Measurements from ENCODE around the gene NCOR1. TPM values are rescaled to one million over a fixed set of nuclear protein-coding genes. Genes with fewer than 3 reads are reported as not detected.

The NCOR1 gene
- total and polyA plus RNA-seq, 2 experiments from 2014 or later = 102 to 132 TPM

DNA sequence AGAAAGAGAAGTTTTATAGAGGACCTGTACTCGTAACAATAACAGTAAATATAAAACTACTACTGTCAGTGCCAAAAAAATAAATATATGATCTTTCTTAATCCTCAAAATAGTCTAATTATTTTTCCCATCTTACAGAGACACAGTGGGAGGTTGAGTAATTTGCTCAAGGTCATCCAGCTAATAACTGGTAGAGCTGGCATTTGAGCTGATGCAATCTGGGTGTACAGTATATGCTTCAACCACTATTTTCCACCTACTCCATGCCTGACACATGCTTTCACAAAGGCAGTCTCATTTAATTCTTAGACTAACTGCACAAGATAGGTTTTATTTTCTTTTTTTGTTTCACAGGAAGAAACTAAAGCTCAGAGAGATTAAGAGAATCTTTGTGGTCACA lies 35.3 kb upstream of the NCOR1 start (continued):
- TF ChIP-seq JUNB (IDR thresholded peaks at IDR 0.05; ENCODE audit: unreplicated experiment) = no peak

- H3K4me1 Mint-ChIP-seq = peaks cover 12% of the 10 kb centered on the region
- Histone ChIP-seq H3K27me3 (ENCODE audit: insufficient read depth) (no peaks in the 10 kb centered on the region), H3K27ac (ENCODE audit: low read depth) (no peak overlapping the region), H2AFZ (no peak overlapping the region), H3F3A (replicated peaks; ENCODE audit: low read depth) (no peaks in the 10 kb centered on the region), H3K4me3 (no peak overlapping the region), H3K4me2 (no peak overlapping the region), H3K4me1 (ENCODE audit: insufficient read depth) (peaks cover 10% of the 10 kb centered on the region), H3K36me3 (ENCODE audit: insufficient read depth) (no peaks in the 10 kb centered on the region), H4K20me1 (replicated peaks; ENCODE audit: insufficient read depth) (peaks cover 10% of the 10 kb centered on the region), H3K9me2 (ENCODE audit: insufficient read depth) (no peaks in the 10 kb centered on the region), H3K79me2 (replicated peaks; ENCODE audit: insufficient read depth) (0 out of 2 replicates have a peak, but pooled peaks cover 9% of the 10 kb centered on the region)
- TF ChIP-seq ZNF331 (CRISPR knock-in tag; IDR thresholded peaks at IDR 0.05; ENCODE audit: low read depth) = no peak
- TF ChIP-seq REST (IDR thresholded peaks at IDR 0.05; ENCODE audit: unreplicated experiment) = no peak
- no peak for TF ChIP-seq CREB1 (CRISPR knock-in tag; IDR thresholded peaks at IDR 0.05; ENCODE audit: low read depth)
- TF ChIP-seq EZH2 (IDR thresholded peaks at IDR 0.05; ENCODE audit: low read depth, unreplicated experiment) = no peak
- TF ChIP-seq STAT1 (IDR thresholded peaks at IDR 0.05; ENCODE audit: unreplicated experiment) = no peak
- no peak for TF ChIP-seq ZNF462 (CRISPR knock-in tag; IDR thresholded peaks at IDR 0.05)
- H3K9me3 Mint-ChIP-seq = no peaks in the 10 kb centered on the region; the same call in 2 of the 3 replicates
- peaks cover 3% of the 10 kb centered on the region for H3K27me3 Mint-ChIP-seq (ENCODE audit: insufficient read depth, low read depth, poor library complexity)
- DNase-seq (ENCODE audit: low spot score) = no peak
- no peak for ATAC-seq
- H3K36me3 Mint-ChIP-seq (ENCODE audit: low read depth) = peaks cover 10% of the 10 kb centered on the region; the same call in 2 of the 3 replicates
- H3K27ac Mint-ChIP-seq = no peak overlapping the region
- H3K4me3 Mint-ChIP-seq = no peak overlapping the region
Observed at GRCh38 chr17:16247586-16247984, 32.3 kb upstream of the NCOR1 start.

Data from GM23338 (cell line).